GM12878 (cell line): ENCODE results near the gene ERP27. TPM values are rescaled to one million over a fixed set of nuclear protein-coding genes. Genes with fewer than 3 reads are reported as not detected.
A peak's percentile ranks its signal among the peaks of the same experiment; 100 is the strongest.

Experiments
- ATAC-seq: fragments of 200-7000 bp; cut with Tn5 transposase; 3 replicates; pipeline ENCODE4 v1.9.1; 2020; ENCODE audit warnings: mild to moderate bottlenecking, moderate library complexity
- BruUV-seq: library from RNA; stranded (reverse); fragments of 400-500 nt; replicated peaks from 2 replicates; lab custom pipeline; 2021; lab: Mats Ljungman, UMichigan
- CTCF ChIA-PET: fragments of 300-600 bp; sonication (Branson Sonifier 250); formaldehyde crosslinking; extraction: SDS; loops from one replicate; lab custom pipeline; 2021; ENCODE audit warnings: inconsistent platforms; lab: Yijun Ruan, JAX
- POLR2A ChIA-PET: fragments of 350-600 bp; formaldehyde crosslinking; extraction: SDS; loops from one replicate; lab custom pipeline; 2021; ENCODE audit warnings: inconsistent platforms; lab: Charles Lee
- RAD21 ChIA-PET: fragments of 300-600 bp; sonication (Branson Sonifier 250); formaldehyde crosslinking; loops from one replicate; lab custom pipeline; 2023; ENCODE audit warnings: antibody characterized with exemption; ENCODE audit not compliant: unreplicated experiment; lab: Charles Lee
- SMC1A ChIA-PET: fragments of 300-600 bp; sonication (Branson Sonifier 250); formaldehyde crosslinking; loops from one replicate; lab custom pipeline; 2023; ENCODE audit not compliant: unreplicated experiment, uncharacterized antibody; lab: Charles Lee
- DNase-seq: peaks from one replicate; pipeline ENCODE4 v3.0.0-alpha.2; 2011; ENCODE audit warnings: low read depth, low spot score
- FAIRE-seq: peaks from 3 replicates; lab custom pipeline; 2011; peaks lifted over from hg19 to GRCh38; lab: Jason Lieb, UNC
- H2AFZ ChIP-seq: 2 replicates; pipeline ENCODE4 v1.6.0; 2011; ENCODE audit warnings: low read depth, low read length, control low read depth; ENCODE audit not compliant: control insufficient read depth
- H3K27ac ChIP-seq: 2 replicates; pipeline ENCODE4 v1.5.1; 2011; ENCODE audit warnings: control low read depth; ENCODE audit not compliant: control insufficient read depth, insufficient read depth
- H3K27me3 ChIP-seq, 2 experiments: replicated peaks in 1 of 2; 2 replicates each; pipeline versions ENCODE4 v1.6.0 to v1.6.1; 2011; ENCODE audit warnings: low read length in 1 of 2; ENCODE audit not compliant: control insufficient read depth in 2 of 2, insufficient read depth in 2 of 2
- H3K36me3 ChIP-seq, 2 experiments: 2 replicates each; pipeline ENCODE4 v1.5.1; 2011; ENCODE audit warnings: low read length in 1 of 2; ENCODE audit not compliant: control insufficient read depth in 2 of 2, insufficient read depth in 2 of 2
- H3K4me1 ChIP-seq: 2 replicates; pipeline ENCODE4 v1.6.1; 2011; ENCODE audit warnings: mild to moderate bottlenecking, low read length, moderate library complexity, mixed read lengths; ENCODE audit not compliant: control insufficient read depth, insufficient read depth
- H3K4me2 ChIP-seq: 2 replicates; pipeline ENCODE4 v1.6.0; 2011; ENCODE audit warnings: control low read depth; ENCODE audit not compliant: control insufficient read depth, insufficient read depth
- H3K4me3 ChIP-seq: fragments of 200-600 bp; sonication (generic); 2 replicates; pipeline ENCODE4 v1.5.1; 2016
- H3K79me2 ChIP-seq: 2 replicates; pipeline ENCODE4 v1.6.0; 2011; ENCODE audit warnings: low read length; ENCODE audit not compliant: control insufficient read depth, insufficient read depth
- H3K9ac ChIP-seq: 2 replicates; pipeline ENCODE4 v1.8.0; 2011; ENCODE audit warnings: low read length, control low read depth, mixed read lengths; ENCODE audit not compliant: control insufficient read depth, insufficient read depth
- H3K9me3 ChIP-seq: replicated peaks from 3 replicates; pipeline ENCODE4 v1.5.1; 2011; ENCODE audit warnings: mild to moderate bottlenecking, low read length; ENCODE audit not compliant: control insufficient read depth, insufficient read depth
- H4K20me1 ChIP-seq: 2 replicates; pipeline ENCODE4 v1.6.0; 2011; ENCODE audit not compliant: control insufficient read depth, insufficient read depth
- BHLHE40 ChIP-seq, 2 experiments: fragments of 450-650 bp in 1 of 2; IDR thresholded peaks; 2 replicates each; pipeline ENCODE4 v1.6.1; 2011 to 2017; ENCODE audit warnings: low read depth in 2 of 2, borderline replicate concordance in 1 of 2, improper control_type of control experiment in 1 of 2, low read length in 1 of 2, mild to moderate bottlenecking in 1 of 2
- GATAD2B ChIP-seq: fragments of 450-650 bp; conservative IDR thresholded peaks from 2 replicates; pipeline ENCODE4 v1.6.1; 2017; ENCODE audit warnings: low read depth, mild to moderate bottlenecking, moderate library complexity
- HSF1 ChIP-seq: fragments of 150-350 bp; IDR thresholded peaks from 2 replicates; pipeline ENCODE4 v1.6.1; 2014; ENCODE audit warnings: mild to moderate bottlenecking, low read depth, low read length
- JUNB ChIP-seq: IDR thresholded peaks from 2 replicates; pipeline ENCODE4 v1.6.1; 2016; ENCODE audit warnings: antibody characterized with exemption, mild to moderate bottlenecking
- MEF2B ChIP-seq: fragments of 450-650 bp; IDR thresholded peaks from 2 replicates; pipeline ENCODE4 v1.6.1; 2018; ENCODE audit warnings: mild to moderate bottlenecking, moderate library complexity; ENCODE audit not compliant: partially characterized antibody, poor library complexity, severe bottlenecking
- POLR2AphosphoS2 ChIP-seq: IDR thresholded peaks from 2 replicates; pipeline ENCODE4 v1.6.1; 2011; ENCODE audit warnings: low read depth, mild to moderate bottlenecking, low read length, improper control_type of control experiment, moderate library complexity
- POLR2AphosphoS5 ChIP-seq: IDR thresholded peaks from 2 replicates; pipeline ENCODE4 v1.6.1; 2011; ENCODE audit warnings: mild to moderate bottlenecking, low read length, inconsistent platforms
- RB1 ChIP-seq: fragments of 450-650 bp; formaldehyde crosslinking; IDR thresholded peaks from 2 replicates; pipeline ENCODE4 v1.6.1; 2017; ENCODE audit warnings: mild to moderate bottlenecking, borderline replicate concordance
- RCOR1 ChIP-seq: conservative IDR thresholded peaks from 2 replicates; pipeline ENCODE4 v1.6.1; 2012; ENCODE audit warnings: low read depth, low read length, improper control_type of control experiment
- SMAD5 ChIP-seq: IDR thresholded peaks from 2 replicates; pipeline ENCODE4 v1.6.1; 2016; ENCODE audit warnings: antibody characterized with exemption, low read depth
- TCF7 ChIP-seq: IDR thresholded peaks from 2 replicates; pipeline ENCODE4 v1.6.1; 2014; ENCODE audit warnings: antibody characterized with exemption, borderline replicate concordance
- ZNF592 ChIP-seq: fragments of 450-650 bp; IDR thresholded peaks from 2 replicates; pipeline ENCODE4 v1.6.1; 2017; ENCODE audit warnings: mild to moderate bottlenecking, moderate library complexity
- ZSCAN29 ChIP-seq: fragments of 450-650 bp; IDR thresholded peaks from 2 replicates; pipeline ENCODE4 v1.6.1; 2017; ENCODE audit warnings: mild to moderate bottlenecking, moderate library complexity
- WGBS: methylation state at CpG from one replicate; pipeline ENCODE4 v1.1.6; 2016; ENCODE audit warnings: low lambda C conversion rate; ENCODE audit not compliant: insufficient replicate concordance, insufficient coverage; ENCODE audit errors: missing lambda C conversion rate; 5-methylcytosine and 5-hydroxymethylcytosine counted together
- in situ Hi-C: fragments of 300-500 bp; cut with MboI; formaldehyde crosslinking; loops from 9 replicates; pipeline ENCODE4 v1.14.3; 2018; ENCODE audit warnings: mixed read lengths
- intact Hi-C: fragments of 100-400 bp; cut with micrococcal nuclease; formaldehyde crosslinking; loops from one replicate; pipeline ENCODE4 v1.14.2; 2022; ENCODE audit not compliant: unreplicated experiment
- polyA plus RNA-seq, 11 experiments: library from polyadenylated mRNA; depleted of rRNA in 4 of 11; unstranded in 6 of 11; stranded (reverse) in 5 of 11; fragments of >200 nt; fragmentation: Nextera tagmentation in 4 of 11; fragmentation: Illumina TruSeq in 1 of 11; extraction: Ambion mirVana in 4 of 11; extraction: Trizol in 1 of 11; gene quantifications; 1 replicate in 1 of 11; 2 replicates in 10 of 11; pipeline versions ENCODE4 v1.2.1 to v1.2.3, GENCODE V29; 2011 to 2016; ENCODE audit warnings: inconsistent platforms in 2 of 11, missing spikeins in 2 of 11, low read depth in 1 of 11
- total RNA-seq, 4 experiments: library from RNA; depleted of rRNA in 3 of 4; stranded (reverse); fragments of >200 nt in 3 of 4; fragmentation: Illumina TruSeq in 1 of 4; extraction: Trizol in 1 of 4; gene quantifications; 2 replicates each; pipeline versions ENCODE4 v1.2.1 to v1.2.3, GENCODE V29; 2013 to 2021
- TF ChIP-seq, protein P1 (sequence below): IDR thresholded peaks from 2 replicates; pipeline ENCODE4 v1.6.1; 2012; ENCODE audit warnings: mild to moderate bottlenecking, low read depth, low read length

Gene ERP27
- total and polyA plus RNA-seq, 10 of the 15 experiments (the other 5 are each of a cell fraction or from before 2014, with no cell fraction given): 0.91 to 2.4 (median 1.4) TPM

DNA sequence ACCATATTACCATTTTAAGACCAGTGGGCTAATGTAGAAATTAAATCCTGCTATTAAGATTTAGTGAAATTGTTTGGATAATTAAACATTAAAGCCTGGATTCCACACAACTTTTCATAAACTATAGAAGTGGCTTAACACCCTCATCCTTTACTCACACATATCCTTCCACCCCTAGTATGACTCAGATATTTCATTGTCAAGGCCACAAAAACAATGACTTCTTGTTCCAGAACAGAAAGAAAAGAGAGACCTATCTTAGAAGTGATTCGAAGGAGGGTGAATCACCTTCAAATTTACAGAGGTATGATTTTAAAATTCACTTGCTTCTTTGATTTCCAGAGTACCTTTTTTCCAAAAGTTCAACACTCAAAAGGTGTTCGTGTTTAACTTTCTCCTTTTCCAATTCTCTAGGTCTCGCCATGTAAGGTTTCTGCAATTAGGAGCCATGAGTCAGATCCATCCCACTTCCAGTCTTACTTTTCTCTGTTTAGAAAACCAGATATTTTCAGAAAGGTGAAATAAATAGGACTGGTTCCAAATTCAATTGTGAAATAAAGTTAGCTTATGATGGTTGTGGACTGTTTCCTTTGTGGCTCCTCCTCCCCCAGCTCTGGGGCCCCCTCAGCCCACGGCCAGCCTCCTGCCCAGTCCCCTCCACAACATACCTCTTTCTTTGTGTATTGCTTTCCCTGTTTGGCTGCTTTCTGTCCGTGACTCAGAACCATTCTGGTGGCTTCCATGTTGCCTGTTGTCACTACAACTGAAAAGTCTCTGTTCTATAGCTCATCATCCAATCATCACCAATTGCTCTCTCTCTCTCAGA lies 28.0 kb downstream of the ERP27 start:
- ATAC-seq: peak; percentile 57
- H3K36me3 ChIP-seq: no peaks in the 10 kb centered on the region
- intact Hi-C loops: no loop called here
- no peaks in the 10 kb centered on the region for H3K79me2 ChIP-seq
- RAD21 ChIA-PET: interaction anchor here (1.0 kb wide), 1 partner anchor 84 kb away, joined by 3 read pairs; no protein-coding TSS in a partner anchor
- no peak for TF ChIP-seq POLR2AphosphoS2
- no peak for TF ChIP-seq RCOR1
- no peak for TF ChIP-seq GATAD2B
- no peak for TF ChIP-seq POLR2AphosphoS5
- TF ChIP-seq JUNB: no peak
- no peak for TF ChIP-seq MEF2B
- no peak for TF ChIP-seq TCF7
- TF ChIP-seq RB1: no peak
- no peak for TF ChIP-seq ZNF592
- no peak for TF ChIP-seq ZSCAN29
- TF ChIP-seq, protein P1, sequence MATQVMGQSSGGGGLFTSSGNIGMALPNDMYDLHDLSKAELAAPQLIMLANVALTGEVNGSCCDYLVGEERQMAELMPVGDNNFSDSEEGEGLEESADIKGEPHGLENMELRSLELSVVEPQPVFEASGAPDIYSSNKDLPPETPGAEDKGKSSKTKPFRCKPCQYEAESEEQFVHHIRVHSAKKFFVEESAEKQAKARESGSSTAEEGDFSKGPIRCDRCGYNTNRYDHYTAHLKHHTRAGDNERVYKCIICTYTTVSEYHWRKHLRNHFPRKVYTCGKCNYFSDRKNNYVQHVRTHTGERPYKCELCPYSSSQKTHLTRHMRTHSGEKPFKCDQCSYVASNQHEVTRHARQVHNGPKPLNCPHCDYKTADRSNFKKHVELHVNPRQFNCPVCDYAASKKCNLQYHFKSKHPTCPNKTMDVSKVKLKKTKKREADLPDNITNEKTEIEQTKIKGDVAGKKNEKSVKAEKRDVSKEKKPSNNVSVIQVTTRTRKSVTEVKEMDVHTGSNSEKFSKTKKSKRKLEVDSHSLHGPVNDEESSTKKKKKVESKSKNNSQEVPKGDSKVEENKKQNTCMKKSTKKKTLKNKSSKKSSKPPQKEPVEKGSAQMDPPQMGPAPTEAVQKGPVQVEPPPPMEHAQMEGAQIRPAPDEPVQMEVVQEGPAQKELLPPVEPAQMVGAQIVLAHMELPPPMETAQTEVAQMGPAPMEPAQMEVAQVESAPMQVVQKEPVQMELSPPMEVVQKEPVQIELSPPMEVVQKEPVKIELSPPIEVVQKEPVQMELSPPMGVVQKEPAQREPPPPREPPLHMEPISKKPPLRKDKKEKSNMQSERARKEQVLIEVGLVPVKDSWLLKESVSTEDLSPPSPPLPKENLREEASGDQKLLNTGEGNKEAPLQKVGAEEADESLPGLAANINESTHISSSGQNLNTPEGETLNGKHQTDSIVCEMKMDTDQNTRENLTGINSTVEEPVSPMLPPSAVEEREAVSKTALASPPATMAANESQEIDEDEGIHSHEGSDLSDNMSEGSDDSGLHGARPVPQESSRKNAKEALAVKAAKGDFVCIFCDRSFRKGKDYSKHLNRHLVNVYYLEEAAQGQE: no peak
- no peak for TF ChIP-seq HSF1
- no peak for TF ChIP-seq BHLHE40 (IDR thresholded peaks at IDR 0.05; ENCODE audit: borderline replicate concordance in 1 of 2, low read depth in 2 of 2, low read length in 1 of 2)
- TF ChIP-seq SMAD5: no peak
- TF ChIP-seq, all 136 proteins: peak for 0
- H3K27me3 ChIP-seq: no peaks in the 10 kb centered on the region
- WGBS: 93% methylated on average over 5 of the region's 5 CpGs
- in situ Hi-C loops: no loop called here
- SMC1A ChIA-PET: interaction anchor here (0.8 kb wide), 1 partner anchor 24 kb away, joined by 3 read pairs; the partner anchor contains the start of gene MGP
- H4K20me1 ChIP-seq: no peaks in the 10 kb centered on the region
- H2AFZ ChIP-seq: no peak overlapping the region
- no peak overlapping the region for H3K9ac ChIP-seq
- H3K4me2 ChIP-seq: no peak overlapping the region
- no peak overlapping the region for H3K27ac ChIP-seq
- no peak overlapping the region for H3K4me3 ChIP-seq
- no peak for FAIRE-seq
- H3K9me3 ChIP-seq: no peaks in the 10 kb centered on the region
- POLR2A ChIA-PET: interaction anchor here (0.5 kb wide), 1 partner anchor 385 kb away, joined by 3 read pairs; no protein-coding TSS in a partner anchor
- CTCF ChIA-PET: no interaction called here
- H3K4me1 ChIP-seq: no peaks in the 10 kb centered on the region
- no TSS peak for BruUV-seq
- no peak for DNase-seq
